Endothelial cell of umbilical vein (primary cell): ENCODE results near the gene MACF1. TPM values are rescaled to one million over a fixed set of nuclear protein-coding genes. Genes with fewer than 3 reads are reported as not detected.
A peak's percentile ranks its signal among the peaks of the same experiment; 100 is the strongest.

Experiments used
- BruUV-seq: library from RNA; stranded (reverse); fragments of 400-500 nt; replicated peaks from 2 replicates; lab custom pipeline; 2021; lab: Mats Ljungman, UMichigan
- CTCF ChIA-PET: fragments of 300-600, 350-600 bp; sonication (Branson Sonifier 250); formaldehyde crosslinking; loops from one replicate; lab custom pipeline; 2021; ENCODE audit warnings: antibody characterized with exemption, inconsistent platforms; lab: Charles Lee
- POLR2A ChIA-PET: fragments of 300-600, 350-600 bp; sonication (Branson Sonifier 250); formaldehyde crosslinking; loops from one replicate; lab custom pipeline; 2021; ENCODE audit warnings: antibody characterized with exemption, inconsistent platforms; lab: Charles Lee
- DNase-seq: peaks from one replicate; pipeline ENCODE4 v3.0.0-alpha.2; 2011; ENCODE audit warnings: low read depth, low spot score
- FAIRE-seq: peaks from 2 replicates; lab custom pipeline; 2011; peaks lifted over from hg19 to GRCh38; lab: Jason Lieb, UNC
- H2AFZ ChIP-seq: 2 replicates; pipeline ENCODE4 v1.6.0; 2012; ENCODE audit warnings: low read depth, low read length, control low read depth, inconsistent platforms
- H3K27ac ChIP-seq: 2 replicates; pipeline ENCODE4 v1.5.1; 2011; ENCODE audit warnings: low read depth, mild to moderate bottlenecking, control low read depth, low read length, moderate library complexity; ENCODE audit not compliant: insufficient read depth
- H3K27me3 ChIP-seq, 2 experiments: 2 replicates each; pipeline versions ENCODE4 v1.6.0 to v1.6.1; 2011; ENCODE audit warnings: low read length in 2 of 2, mixed read lengths in 1 of 2; ENCODE audit not compliant: control insufficient read depth in 2 of 2, insufficient read depth in 2 of 2
- H3K36me3 ChIP-seq, 2 experiments: 2 replicates in 1 of 2; 3 replicates in 1 of 2; pipeline ENCODE4 v1.5.1; 2011; ENCODE audit warnings: low read length in 2 of 2, mild to moderate bottlenecking in 1 of 2, moderate library complexity in 1 of 2; ENCODE audit not compliant: control insufficient read depth in 2 of 2, insufficient read depth in 2 of 2; ENCODE audit errors: extremely low read depth in 1 of 2
- H3K4me1 ChIP-seq: 3 replicates; pipeline ENCODE4 v1.5.1; 2011; ENCODE audit warnings: mild to moderate bottlenecking, low read length; ENCODE audit not compliant: control insufficient read depth, insufficient read depth; ENCODE audit errors: extremely low read depth
- H3K4me2 ChIP-seq: 2 replicates; pipeline ENCODE4 v1.6.1; 2011; ENCODE audit warnings: low read length, control low read depth, mixed read lengths; ENCODE audit not compliant: insufficient read depth
- H3K4me3 ChIP-seq, 3 experiments: fragments of 200-600 bp in 1 of 3; sonication (generic), shearing (Covaris generic) in 1 of 3; replicated peaks in 1 of 3; 2 replicates each; pipeline ENCODE4 v1.5.1; 2011 to 2016; ENCODE audit warnings: control low read depth in 3 of 3, low read length in 3 of 3, mild to moderate bottlenecking in 2 of 3, inconsistent platforms in 1 of 3, low read depth in 1 of 3, moderate library complexity in 1 of 3; ENCODE audit not compliant: insufficient read depth in 1 of 3
- H3K79me2 ChIP-seq: 2 replicates; pipeline ENCODE4 v1.6.0; 2012; ENCODE audit warnings: low read length, inconsistent platforms; ENCODE audit not compliant: control insufficient read depth, insufficient read depth
- H3K9ac ChIP-seq: replicated peaks from 2 replicates; pipeline ENCODE3; 2011; ENCODE audit warnings: low read length, control low read depth; ENCODE audit not compliant: insufficient read depth; ENCODE audit errors: extremely low read depth
- H3K9me1 ChIP-seq: replicated peaks from 3 replicates; pipeline ENCODE4 v1.6.0; 2011; ENCODE audit warnings: mild to moderate bottlenecking, low read length; ENCODE audit not compliant: control insufficient read depth, insufficient read depth; ENCODE audit errors: extremely low read depth
- H3K9me3 ChIP-seq: replicated peaks from 2 replicates; pipeline ENCODE4 v1.5.1; 2012; ENCODE audit warnings: low read length, inconsistent platforms; ENCODE audit not compliant: control insufficient read depth, insufficient read depth
- H4K20me1 ChIP-seq: replicated peaks from 2 replicates; pipeline ENCODE3; 2011; ENCODE audit warnings: mild to moderate bottlenecking, low read length; ENCODE audit not compliant: control insufficient read depth, insufficient read depth; ENCODE audit errors: extremely low read depth
- CTCF ChIP-seq, 2 donors: IDR thresholded peaks; 1 replicate in 1 of 2; 2 replicates in 1 of 2; pipeline ENCODE4 v1.5.1; 2011; ENCODE audit warnings: low read length in 2 of 2, mild to moderate bottlenecking in 2 of 2, moderate library complexity in 2 of 2, control low read depth in 1 of 2, inconsistent platforms in 1 of 2, low read depth in 1 of 2; ENCODE audit not compliant: insufficient read depth in 1 of 2; ENCODE audit errors: extremely low read depth in 1 of 2
- EZH2 ChIP-seq: IDR thresholded peaks from 2 replicates; pipeline ENCODE4 v1.6.1; 2012; ENCODE audit warnings: borderline replicate concordance, low read depth, mild to moderate bottlenecking, moderate library complexity, low read length, inconsistent platforms; ENCODE audit not compliant: severe bottlenecking
- GATA2 ChIP-seq: IDR thresholded peaks from 2 replicates; pipeline ENCODE4 v1.7.0; 2011; ENCODE audit warnings: low read depth, mild to moderate bottlenecking, moderate library complexity, mixed read lengths, low read length; ENCODE audit not compliant: insufficient read length, insufficient read depth
- JUN ChIP-seq: IDR thresholded peaks from 2 replicates; pipeline ENCODE4 v1.6.1; 2011; ENCODE audit warnings: borderline replicate concordance, low read depth; ENCODE audit not compliant: insufficient read length, insufficient read depth
- MAX ChIP-seq: IDR thresholded peaks from 2 replicates; pipeline ENCODE4 v1.6.1; 2011; ENCODE audit not compliant: insufficient read depth, insufficient read length
- POLR2A ChIP-seq: IDR thresholded peaks from 2 replicates; pipeline ENCODE4 v1.6.1; 2012; ENCODE audit warnings: low read depth, mild to moderate bottlenecking, control low read depth, low read length
- POLR2AphosphoS5 ChIP-seq: IDR thresholded peaks from 2 replicates; pipeline ENCODE4 v1.6.1; 2012; ENCODE audit warnings: low read depth, mild to moderate bottlenecking, control low read depth, low read length, moderate library complexity; ENCODE audit not compliant: insufficient read depth
- dilution Hi-C: fragments of 300-500 bp; cut with MboI; formaldehyde crosslinking; loops from one replicate; pipeline ENCODE4 v1.15.0; 2019; ENCODE audit warnings: low sequenced_read_pairs; ENCODE audit not compliant: extremely low pct_ligation_motif_present
- intact Hi-C: fragments of 100-400 bp; cut with micrococcal nuclease; formaldehyde crosslinking; loops from one replicate; pipeline ENCODE4 v1.10.0; 2022
- polyA plus RNA-seq, 4 experiments: library from polyadenylated mRNA; depleted of rRNA in 3 of 4; stranded (reverse) in 3 of 4; unstranded in 1 of 4; fragments of >200 nt; gene quantifications; 2 replicates each; pipeline versions ENCODE4 v1.2.1 to v1.2.3, GENCODE V29; 2011 to 2012; ENCODE audit warnings: missing spikeins in 1 of 4
- total RNA-seq: library from RNA; stranded (reverse); gene quantifications from 2 replicates; pipeline ENCODE4 v1.2.3, GENCODE V29; 2021

MACF1 gene
- total and polyA plus RNA-seq, 2 donors (not counting 3 experiments of a cell fraction or from before 2014, with no cell fraction given): 122 to 587 TPM

- BruUV-seq: TSS peak; percentile 9
Observed at GRCh38 chr1:39250460-39251240, 46.2 kb downstream of the MACF1 start.

More at GRCh38 chr1:39250460-39251240, 46.2 kb downstream of the MACF1 start:
- FAIRE-seq: no peak
- Histone ChIP-seq H2AFZ (no peak overlapping the region), H3K9me1 (no peaks in the 10 kb centered on the region), H4K20me1 (peaks cover 14% of the 10 kb centered on the region), H3K4me2 (no peak overlapping the region), H3K9me3 (no peaks in the 10 kb centered on the region), H3K27me3 (no peaks in the 10 kb centered on the region), H3K4me3 (no peak overlapping the region), H3K27ac (no peak overlapping the region), H3K79me2 (peaks cover 79% of the 10 kb centered on the region), H3K4me1 (no peaks in the 10 kb centered on the region), H3K9ac (no peak overlapping the region), H3K36me3 (peaks cover 2 to 12% of the 10 kb centered on the region in 2 experiments)
- intact Hi-C loops (no loop called here), dilution Hi-C loops (no loop called here)
- TF ChIP-seq GATA2: no peak
- no peak for TF ChIP-seq MAX
- no peak for TF ChIP-seq POLR2AphosphoS5
- no peak for TF ChIP-seq CTCF (IDR thresholded peaks at IDR 0.05; ENCODE audit: extremely low read depth in 1 of 2, insufficient read depth in 1 of 2, low read depth in 1 of 2, low read length in 2 of 2)
- no peak for TF ChIP-seq POLR2A
- TF ChIP-seq EZH2: no peak
- TF ChIP-seq JUN: no peak
- ChIA-PET POLR2A (interaction anchor here (0.7 kb wide), 1 partner anchor 332 kb away, joined by 3 read pairs; no protein-coding TSS in a partner anchor), CTCF (interaction anchor here (1.2 to 1.7 kb wide), 6 partner anchors 14 to 288 kb away, joined by 3 to 8 read pairs (median 4); partner anchors contain the start of gene MACF1)
- DNase-seq: no peak
